ENCODE results near the gene TNFRSF8.

DNA sequence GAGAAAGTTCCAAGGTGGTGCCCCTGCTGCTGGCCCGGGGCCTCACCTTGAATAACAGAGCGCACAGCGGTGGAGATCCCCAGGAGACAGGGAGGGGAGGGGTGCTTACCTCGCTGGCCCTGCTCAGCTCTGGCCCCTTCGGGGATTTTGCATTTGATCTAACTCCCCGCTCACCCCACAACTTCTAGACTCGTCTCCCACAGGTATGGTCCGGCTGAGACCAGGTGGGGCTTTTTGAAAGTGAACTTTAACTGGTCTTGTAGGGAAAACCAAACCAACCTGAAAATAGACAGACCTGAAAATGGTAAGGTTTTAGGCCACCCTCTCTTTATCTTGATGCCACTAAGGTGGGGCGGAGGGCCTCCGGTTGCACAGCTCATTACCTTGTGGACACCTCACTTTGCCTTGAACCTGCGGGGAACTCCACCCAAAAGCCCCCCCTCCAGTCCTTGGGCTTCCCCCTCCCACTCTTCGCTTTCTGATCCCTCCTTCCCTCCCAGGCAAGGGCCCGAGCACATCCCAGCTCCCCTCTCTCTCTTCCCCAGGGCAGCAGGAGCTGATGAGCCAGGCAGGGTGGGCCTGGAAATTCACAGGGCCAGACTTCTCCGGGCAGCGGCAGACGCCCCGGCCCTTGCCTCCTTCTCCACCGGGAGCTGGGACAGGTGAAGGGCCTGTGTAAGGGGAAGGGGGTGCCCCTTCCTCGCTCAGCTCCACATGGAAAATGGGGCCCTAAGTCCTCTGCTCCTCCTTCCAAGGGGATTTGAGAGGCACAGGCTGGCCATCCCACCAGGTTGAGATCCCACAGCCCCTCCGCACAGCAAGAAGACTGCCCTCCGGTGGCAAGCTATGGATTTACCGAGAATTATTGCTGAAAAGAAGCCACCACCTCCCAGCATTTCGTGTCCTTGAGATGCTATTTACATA, 16.1 kb downstream of the TNFRSF8 start:
- TF ChIP-seq, protein P1, sequence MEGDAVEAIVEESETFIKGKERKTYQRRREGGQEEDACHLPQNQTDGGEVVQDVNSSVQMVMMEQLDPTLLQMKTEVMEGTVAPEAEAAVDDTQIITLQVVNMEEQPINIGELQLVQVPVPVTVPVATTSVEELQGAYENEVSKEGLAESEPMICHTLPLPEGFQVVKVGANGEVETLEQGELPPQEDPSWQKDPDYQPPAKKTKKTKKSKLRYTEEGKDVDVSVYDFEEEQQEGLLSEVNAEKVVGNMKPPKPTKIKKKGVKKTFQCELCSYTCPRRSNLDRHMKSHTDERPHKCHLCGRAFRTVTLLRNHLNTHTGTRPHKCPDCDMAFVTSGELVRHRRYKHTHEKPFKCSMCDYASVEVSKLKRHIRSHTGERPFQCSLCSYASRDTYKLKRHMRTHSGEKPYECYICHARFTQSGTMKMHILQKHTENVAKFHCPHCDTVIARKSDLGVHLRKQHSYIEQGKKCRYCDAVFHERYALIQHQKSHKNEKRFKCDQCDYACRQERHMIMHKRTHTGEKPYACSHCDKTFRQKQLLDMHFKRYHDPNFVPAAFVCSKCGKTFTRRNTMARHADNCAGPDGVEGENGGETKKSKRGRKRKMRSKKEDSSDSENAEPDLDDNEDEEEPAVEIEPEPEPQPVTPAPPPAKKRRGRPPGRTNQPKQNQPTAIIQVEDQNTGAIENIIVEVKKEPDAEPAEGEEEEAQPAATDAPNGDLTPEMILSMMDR (IDR thresholded peaks at IDR 0.05): 0 out of 2 replicates have a peak, but pooled peaks have one; percentile 39
- TF ChIP-seq ZNF512 (CRISPR knock-in tag; IDR thresholded peaks at IDR 0.05; ENCODE audit: borderline replicate concordance) (no peak), ZNF416 (CRISPR knock-in tag; IDR thresholded peaks at IDR 0.05) (no peak), ZNF138 (CRISPR knock-in tag; conservative IDR thresholded peaks at IDR 0.05) (no peak), ATF3 (CRISPR knock-in tag; conservative IDR thresholded peaks at IDR 0.05) (no peak), EMX1 (CRISPR knock-in tag; IDR thresholded peaks at IDR 0.05) (no peak), GABPB1 (CRISPR knock-in tag; IDR thresholded peaks at IDR 0.05) (no peak), RELA (CRISPR knock-in tag; IDR thresholded peaks at IDR 0.05; ENCODE audit: borderline replicate concordance) (no peak)
- TF ChIP-seq, protein P2, sequence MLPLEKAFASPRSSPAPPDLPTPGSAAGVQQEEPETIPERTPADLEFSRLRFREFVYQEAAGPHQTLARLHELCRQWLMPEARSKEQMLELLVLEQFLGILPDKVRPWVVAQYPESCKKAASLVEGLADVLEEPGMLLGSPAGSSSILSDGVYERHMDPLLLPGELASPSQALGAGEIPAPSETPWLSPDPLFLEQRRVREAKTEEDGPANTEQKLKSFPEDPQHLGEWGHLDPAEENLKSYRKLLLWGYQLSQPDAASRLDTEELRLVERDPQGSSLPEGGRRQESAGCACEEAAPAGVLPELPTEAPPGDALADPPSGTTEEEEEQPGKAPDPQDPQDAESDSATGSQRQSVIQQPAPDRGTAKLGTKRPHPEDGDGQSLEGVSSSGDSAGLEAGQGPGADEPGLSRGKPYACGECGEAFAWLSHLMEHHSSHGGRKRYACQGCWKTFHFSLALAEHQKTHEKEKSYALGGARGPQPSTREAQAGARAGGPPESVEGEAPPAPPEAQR (CRISPR knock-in tag; IDR thresholded peaks at IDR 0.05): no peak
- TF ChIP-seq, protein P3, sequence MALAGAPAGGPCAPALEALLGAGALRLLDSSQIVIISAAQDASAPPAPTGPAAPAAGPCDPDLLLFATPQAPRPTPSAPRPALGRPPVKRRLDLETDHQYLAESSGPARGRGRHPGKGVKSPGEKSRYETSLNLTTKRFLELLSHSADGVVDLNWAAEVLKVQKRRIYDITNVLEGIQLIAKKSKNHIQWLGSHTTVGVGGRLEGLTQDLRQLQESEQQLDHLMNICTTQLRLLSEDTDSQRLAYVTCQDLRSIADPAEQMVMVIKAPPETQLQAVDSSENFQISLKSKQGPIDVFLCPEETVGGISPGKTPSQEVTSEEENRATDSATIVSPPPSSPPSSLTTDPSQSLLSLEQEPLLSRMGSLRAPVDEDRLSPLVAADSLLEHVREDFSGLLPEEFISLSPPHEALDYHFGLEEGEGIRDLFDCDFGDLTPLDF (CRISPR knock-in tag; IDR thresholded peaks at IDR 0.05): no peak
- TF ChIP-seq, protein P4, sequence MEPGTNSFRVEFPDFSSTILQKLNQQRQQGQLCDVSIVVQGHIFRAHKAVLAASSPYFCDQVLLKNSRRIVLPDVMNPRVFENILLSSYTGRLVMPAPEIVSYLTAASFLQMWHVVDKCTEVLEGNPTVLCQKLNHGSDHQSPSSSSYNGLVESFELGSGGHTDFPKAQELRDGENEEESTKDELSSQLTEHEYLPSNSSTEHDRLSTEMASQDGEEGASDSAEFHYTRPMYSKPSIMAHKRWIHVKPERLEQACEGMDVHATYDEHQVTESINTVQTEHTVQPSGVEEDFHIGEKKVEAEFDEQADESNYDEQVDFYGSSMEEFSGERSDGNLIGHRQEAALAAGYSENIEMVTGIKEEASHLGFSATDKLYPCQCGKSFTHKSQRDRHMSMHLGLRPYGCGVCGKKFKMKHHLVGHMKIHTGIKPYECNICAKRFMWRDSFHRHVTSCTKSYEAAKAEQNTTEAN (CRISPR knock-in tag; IDR thresholded peaks at IDR 0.05): no peak
- TF ChIP-seq, protein P5, sequence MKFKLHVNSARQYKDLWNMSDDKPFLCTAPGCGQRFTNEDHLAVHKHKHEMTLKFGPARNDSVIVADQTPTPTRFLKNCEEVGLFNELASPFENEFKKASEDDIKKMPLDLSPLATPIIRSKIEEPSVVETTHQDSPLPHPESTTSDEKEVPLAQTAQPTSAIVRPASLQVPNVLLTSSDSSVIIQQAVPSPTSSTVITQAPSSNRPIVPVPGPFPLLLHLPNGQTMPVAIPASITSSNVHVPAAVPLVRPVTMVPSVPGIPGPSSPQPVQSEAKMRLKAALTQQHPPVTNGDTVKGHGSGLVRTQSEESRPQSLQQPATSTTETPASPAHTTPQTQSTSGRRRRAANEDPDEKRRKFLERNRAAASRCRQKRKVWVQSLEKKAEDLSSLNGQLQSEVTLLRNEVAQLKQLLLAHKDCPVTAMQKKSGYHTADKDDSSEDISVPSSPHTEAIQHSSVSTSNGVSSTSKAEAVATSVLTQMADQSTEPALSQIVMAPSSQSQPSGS (CRISPR knock-in tag; IDR thresholded peaks at IDR 0.05; ENCODE audit: borderline replicate concordance, low read depth): no peak
- TF ChIP-seq, protein P6, sequence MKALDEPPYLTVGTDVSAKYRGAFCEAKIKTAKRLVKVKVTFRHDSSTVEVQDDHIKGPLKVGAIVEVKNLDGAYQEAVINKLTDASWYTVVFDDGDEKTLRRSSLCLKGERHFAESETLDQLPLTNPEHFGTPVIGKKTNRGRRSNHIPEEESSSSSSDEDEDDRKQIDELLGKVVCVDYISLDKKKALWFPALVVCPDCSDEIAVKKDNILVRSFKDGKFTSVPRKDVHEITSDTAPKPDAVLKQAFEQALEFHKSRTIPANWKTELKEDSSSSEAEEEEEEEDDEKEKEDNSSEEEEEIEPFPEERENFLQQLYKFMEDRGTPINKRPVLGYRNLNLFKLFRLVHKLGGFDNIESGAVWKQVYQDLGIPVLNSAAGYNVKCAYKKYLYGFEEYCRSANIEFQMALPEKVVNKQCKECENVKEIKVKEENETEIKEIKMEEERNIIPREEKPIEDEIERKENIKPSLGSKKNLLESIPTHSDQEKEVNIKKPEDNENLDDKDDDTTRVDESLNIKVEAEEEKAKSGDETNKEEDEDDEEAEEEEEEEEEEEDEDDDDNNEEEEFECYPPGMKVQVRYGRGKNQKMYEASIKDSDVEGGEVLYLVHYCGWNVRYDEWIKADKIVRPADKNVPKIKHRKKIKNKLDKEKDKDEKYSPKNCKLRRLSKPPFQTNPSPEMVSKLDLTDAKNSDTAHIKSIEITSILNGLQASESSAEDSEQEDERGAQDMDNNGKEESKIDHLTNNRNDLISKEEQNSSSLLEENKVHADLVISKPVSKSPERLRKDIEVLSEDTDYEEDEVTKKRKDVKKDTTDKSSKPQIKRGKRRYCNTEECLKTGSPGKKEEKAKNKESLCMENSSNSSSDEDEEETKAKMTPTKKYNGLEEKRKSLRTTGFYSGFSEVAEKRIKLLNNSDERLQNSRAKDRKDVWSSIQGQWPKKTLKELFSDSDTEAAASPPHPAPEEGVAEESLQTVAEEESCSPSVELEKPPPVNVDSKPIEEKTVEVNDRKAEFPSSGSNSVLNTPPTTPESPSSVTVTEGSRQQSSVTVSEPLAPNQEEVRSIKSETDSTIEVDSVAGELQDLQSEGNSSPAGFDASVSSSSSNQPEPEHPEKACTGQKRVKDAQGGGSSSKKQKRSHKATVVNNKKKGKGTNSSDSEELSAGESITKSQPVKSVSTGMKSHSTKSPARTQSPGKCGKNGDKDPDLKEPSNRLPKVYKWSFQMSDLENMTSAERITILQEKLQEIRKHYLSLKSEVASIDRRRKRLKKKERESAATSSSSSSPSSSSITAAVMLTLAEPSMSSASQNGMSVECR (CRISPR knock-in tag; IDR thresholded peaks at IDR 0.05; ENCODE audit: borderline replicate concordance): no peak
